GM10248 (cell line): Measurements from ENCODE around the gene OR4A15.

Experiments
- CTCF ChIA-PET: fragments of 300-600 bp; sonication (Branson Sonifier 250); formaldehyde crosslinking; extraction: SDS; loops from one replicate; lab custom pipeline; 2021; ENCODE audit warnings: antibody characterized with exemption; lab: Yijun Ruan, JAX
- POLR2A ChIA-PET: fragments of 350-650 bp; sonication (Branson Sonifier 250); formaldehyde crosslinking; extraction: SDS; loops from one replicate; lab custom pipeline; 2020; ENCODE audit warnings: antibody characterized with exemption; lab: Yijun Ruan, JAX
- DNase-seq: peaks from one replicate; pipeline ENCODE4 v3.0.0; 2012; ENCODE audit errors: extremely low spot score
- TF ChIP-seq, protein P1 (sequence below): IDR thresholded peaks from 2 replicates; pipeline ENCODE4 v1.5.1; 2012; ENCODE audit warnings: mild to moderate bottlenecking, low read depth; ENCODE audit errors: extremely low read depth, missing control alignments, control extremely low read depth

The OR4A15 gene

DNA sequence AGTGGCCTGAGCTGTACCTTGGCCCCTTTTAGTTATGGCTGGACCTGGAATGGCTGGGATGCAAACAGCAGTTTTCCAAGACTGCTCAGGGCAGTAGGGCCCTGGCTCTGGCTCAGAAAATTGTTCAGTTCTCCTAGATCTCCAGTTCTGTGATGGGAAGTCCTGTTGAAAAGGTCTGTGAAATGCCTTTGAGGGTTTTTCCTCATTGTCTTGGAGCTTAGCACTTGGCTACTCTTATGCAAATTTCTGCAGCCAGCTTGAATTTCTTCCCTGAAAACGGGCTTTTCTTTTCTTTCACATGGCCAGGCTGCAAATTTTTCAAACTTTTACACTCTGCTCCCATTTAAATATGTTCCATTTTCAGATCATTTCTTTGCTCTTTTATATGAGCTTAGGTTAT, 33.2 kb downstream of the OR4A15 start:
- no peak for DNase-seq

More for the DNA sequence above, 33.2 kb downstream of the OR4A15 start:
- TF ChIP-seq, protein P1, sequence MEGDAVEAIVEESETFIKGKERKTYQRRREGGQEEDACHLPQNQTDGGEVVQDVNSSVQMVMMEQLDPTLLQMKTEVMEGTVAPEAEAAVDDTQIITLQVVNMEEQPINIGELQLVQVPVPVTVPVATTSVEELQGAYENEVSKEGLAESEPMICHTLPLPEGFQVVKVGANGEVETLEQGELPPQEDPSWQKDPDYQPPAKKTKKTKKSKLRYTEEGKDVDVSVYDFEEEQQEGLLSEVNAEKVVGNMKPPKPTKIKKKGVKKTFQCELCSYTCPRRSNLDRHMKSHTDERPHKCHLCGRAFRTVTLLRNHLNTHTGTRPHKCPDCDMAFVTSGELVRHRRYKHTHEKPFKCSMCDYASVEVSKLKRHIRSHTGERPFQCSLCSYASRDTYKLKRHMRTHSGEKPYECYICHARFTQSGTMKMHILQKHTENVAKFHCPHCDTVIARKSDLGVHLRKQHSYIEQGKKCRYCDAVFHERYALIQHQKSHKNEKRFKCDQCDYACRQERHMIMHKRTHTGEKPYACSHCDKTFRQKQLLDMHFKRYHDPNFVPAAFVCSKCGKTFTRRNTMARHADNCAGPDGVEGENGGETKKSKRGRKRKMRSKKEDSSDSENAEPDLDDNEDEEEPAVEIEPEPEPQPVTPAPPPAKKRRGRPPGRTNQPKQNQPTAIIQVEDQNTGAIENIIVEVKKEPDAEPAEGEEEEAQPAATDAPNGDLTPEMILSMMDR = no peak
- POLR2A ChIA-PET = no interaction called here
- CTCF ChIA-PET = interaction anchor here (1.1 kb wide), 1 partner anchor 14 kb away, joined by 3 read pairs; no protein-coding TSS in a partner anchor
